HG03064 (cell line): ENCODE measurements around the gene ATP5PB.

Source experiments
- ATAC-seq: cut with Tn5 transposase; IDR thresholded peaks from one replicate; pipeline ENCODE4 v1.9.1; 2021; ENCODE audit warnings: low read depth; ENCODE audit not compliant: unreplicated experiment

Gene ATP5PB

GRCh38 chr1:111504097-111504496 lies 54.8 kb downstream of the ATP5PB start:
- no peak for ATAC-seq

GRCh38 chr1:111505641-111506119 lies 56.4 kb downstream of the ATP5PB start:
- peak; percentile 58 for ATAC-seq

- no peak for ATAC-seq
Measured at GRCh38 chr1:111506561-111506960, 57.3 kb downstream of the ATP5PB start.

- ATAC-seq = peak; percentile 36
Measured at GRCh38 chr1:111507411-111508201, 58.3 kb downstream of the ATP5PB start.

- no peak for ATAC-seq
Measured at GRCh38 chr1:111509997-111510375, 60.7 kb downstream of the ATP5PB start.

GRCh38 chr1:111511370-111511769 lies 62.1 kb downstream of the ATP5PB start:
- ATAC-seq = no peak
